Omental fat pad (tissue), 4 donors: ENCODE measurements around the gene CLSTN2. TPM values are rescaled to one million over a fixed set of nuclear protein-coding genes. Genes with fewer than 3 reads are reported as not detected.

Experiments used
- ATAC-seq: fragments of 150-250 bp; one replicate; pipeline ENCODE4 v1.9.1; 2016; ENCODE audit warnings: mild to moderate bottlenecking, moderate library complexity; ENCODE audit not compliant: low FRiP score
- DNase-seq: peaks from one replicate; pipeline ENCODE4 v3.0.0-alpha.2; 2019; ENCODE audit warnings: low spot score
- CTCF ChIP-seq, 3 donors: fragments of 450-650 bp; IDR thresholded peaks; one replicate each; pipeline ENCODE4 v1.5.1; 2016 to 2017; ENCODE audit warnings: antibody characterized with exemption in 3 of 3, mild to moderate bottlenecking in 3 of 3, moderate library complexity in 2 of 3
- total RNA-seq, 4 donors: library from RNA; depleted of rRNA; stranded (reverse); fragments of >200 nt; gene quantifications; one replicate each; pipeline ENCODE4 v1.1.0, GENCODE V29; 2016

The CLSTN2 gene
- total RNA-seq, 4 donors from 2014 or later, result 20.0 to 40.5 (median 37.8) TPM

DNA sequence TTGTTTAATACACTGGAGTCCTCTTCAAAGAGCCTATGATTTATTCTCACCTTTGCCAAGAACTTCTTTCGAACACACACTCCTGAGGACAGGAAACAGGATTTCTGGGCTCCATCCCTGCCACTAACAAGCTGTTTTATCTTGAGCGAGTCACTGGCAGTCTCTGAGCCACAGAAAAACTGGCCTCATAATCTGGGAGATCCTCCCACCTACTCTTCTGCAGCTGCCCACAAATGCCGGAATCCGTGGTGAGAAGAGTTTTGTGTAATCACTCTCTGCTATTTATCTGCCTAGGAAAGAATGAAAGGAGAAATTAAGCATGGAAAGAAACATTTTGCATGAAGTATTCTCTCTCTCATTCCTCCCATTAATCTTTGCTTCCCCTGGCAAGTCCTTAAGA lies 570.9 kb downstream of the CLSTN2 start:
- no peak for TF ChIP-seq CTCF (IDR thresholded peaks at IDR 0.05)
- no peak for DNase-seq
- no peak for ATAC-seq

DNA sequence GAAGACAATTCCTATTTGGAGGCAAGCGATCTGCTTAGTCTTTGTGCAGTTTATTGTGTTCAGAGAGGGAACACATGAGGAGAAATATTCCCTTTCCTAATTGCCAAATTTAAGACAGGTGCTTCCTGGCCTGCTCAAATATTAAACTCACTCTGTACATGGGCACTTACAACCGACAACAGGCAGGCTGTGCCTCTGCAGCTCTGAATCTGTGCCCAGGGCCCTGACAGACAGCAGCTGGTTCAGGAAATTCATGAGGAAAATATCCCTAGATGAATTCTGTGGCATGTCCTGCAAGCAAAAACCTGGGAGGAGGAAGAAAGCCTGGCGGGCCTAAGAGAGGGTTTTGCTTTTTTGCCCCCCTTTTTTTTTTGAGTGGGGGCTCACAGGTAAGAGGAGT lies 573.6 kb downstream of the CLSTN2 start:
- TF ChIP-seq CTCF (IDR thresholded peaks at IDR 0.05), result no peak
- ATAC-seq (no peak), DNase-seq (no peak)

- no peak for ATAC-seq
These were observed 574.5 kb downstream of the CLSTN2 start for GRCh38 chr3:140509534-140509933.

GRCh38 chr3:140510303-140510861 lies 575.4 kb downstream of the CLSTN2 start:
- ATAC-seq (no peak), DNase-seq (no peak)
- TF ChIP-seq CTCF (IDR thresholded peaks at IDR 0.05), result no peak

More at GRCh38 chr3:140509534-140509933, 574.5 kb downstream of the CLSTN2 start:
- TF ChIP-seq CTCF (IDR thresholded peaks at IDR 0.05), result no peak
- no peak for DNase-seq

GRCh38 chr3:140521751-140522445 lies 586.9 kb downstream of the CLSTN2 start:
- ATAC-seq (no peak), DNase-seq (no peak)
- no peak for TF ChIP-seq CTCF (IDR thresholded peaks at IDR 0.05)

GRCh38 chr3:140522653-140523380 lies 587.8 kb downstream of the CLSTN2 start:
- DNase-seq (no peak), ATAC-seq (no peak)
- no peak for TF ChIP-seq CTCF (IDR thresholded peaks at IDR 0.05)
